ENCODE data around the gene MTHFS.
"Not testable (repeated sequence)": the region's sequence is repeated elsewhere in the genome, so short reads cannot be mapped to it uniquely, and the experiment has no call there.

The MTHFS gene

DNA sequence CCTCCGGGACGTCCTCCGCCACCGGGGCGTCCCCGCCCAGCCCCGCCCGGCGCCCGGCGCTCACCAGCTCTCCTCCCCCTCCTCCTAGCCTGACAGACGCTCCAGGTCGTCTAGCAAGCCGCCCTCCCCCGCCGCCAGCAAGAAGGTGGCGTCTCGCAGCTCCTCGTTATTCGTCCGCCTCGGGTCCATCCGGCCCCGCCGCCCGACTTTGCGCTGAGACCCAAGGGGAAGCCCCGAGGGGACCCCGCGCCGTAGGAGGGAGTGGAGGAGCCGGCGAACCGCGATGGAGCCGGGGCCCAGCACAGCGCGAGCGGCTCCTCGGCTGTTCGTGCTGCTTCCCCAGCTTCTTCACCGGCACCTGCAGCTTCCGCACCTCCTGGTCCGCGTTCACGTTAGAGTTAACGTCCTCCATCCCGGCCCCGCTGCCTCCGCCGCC is 26.3 kb upstream of the MTHFS start:
- DNase-seq (ENCODE audit: low spot score), result peak; percentile 84
- TF ChIP-seq, protein P1, sequence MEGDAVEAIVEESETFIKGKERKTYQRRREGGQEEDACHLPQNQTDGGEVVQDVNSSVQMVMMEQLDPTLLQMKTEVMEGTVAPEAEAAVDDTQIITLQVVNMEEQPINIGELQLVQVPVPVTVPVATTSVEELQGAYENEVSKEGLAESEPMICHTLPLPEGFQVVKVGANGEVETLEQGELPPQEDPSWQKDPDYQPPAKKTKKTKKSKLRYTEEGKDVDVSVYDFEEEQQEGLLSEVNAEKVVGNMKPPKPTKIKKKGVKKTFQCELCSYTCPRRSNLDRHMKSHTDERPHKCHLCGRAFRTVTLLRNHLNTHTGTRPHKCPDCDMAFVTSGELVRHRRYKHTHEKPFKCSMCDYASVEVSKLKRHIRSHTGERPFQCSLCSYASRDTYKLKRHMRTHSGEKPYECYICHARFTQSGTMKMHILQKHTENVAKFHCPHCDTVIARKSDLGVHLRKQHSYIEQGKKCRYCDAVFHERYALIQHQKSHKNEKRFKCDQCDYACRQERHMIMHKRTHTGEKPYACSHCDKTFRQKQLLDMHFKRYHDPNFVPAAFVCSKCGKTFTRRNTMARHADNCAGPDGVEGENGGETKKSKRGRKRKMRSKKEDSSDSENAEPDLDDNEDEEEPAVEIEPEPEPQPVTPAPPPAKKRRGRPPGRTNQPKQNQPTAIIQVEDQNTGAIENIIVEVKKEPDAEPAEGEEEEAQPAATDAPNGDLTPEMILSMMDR (IDR thresholded peaks at IDR 0.05; ENCODE audit: extremely low read depth, insufficient read depth, missing control alignments), result no peak
- in situ Hi-C loops (cut with MboI; ENCODE audit: low pct_unique_long_range_greater_than_20kb, low sequenced_read_pairs, unreplicated experiment), result no loop called here

DNA sequence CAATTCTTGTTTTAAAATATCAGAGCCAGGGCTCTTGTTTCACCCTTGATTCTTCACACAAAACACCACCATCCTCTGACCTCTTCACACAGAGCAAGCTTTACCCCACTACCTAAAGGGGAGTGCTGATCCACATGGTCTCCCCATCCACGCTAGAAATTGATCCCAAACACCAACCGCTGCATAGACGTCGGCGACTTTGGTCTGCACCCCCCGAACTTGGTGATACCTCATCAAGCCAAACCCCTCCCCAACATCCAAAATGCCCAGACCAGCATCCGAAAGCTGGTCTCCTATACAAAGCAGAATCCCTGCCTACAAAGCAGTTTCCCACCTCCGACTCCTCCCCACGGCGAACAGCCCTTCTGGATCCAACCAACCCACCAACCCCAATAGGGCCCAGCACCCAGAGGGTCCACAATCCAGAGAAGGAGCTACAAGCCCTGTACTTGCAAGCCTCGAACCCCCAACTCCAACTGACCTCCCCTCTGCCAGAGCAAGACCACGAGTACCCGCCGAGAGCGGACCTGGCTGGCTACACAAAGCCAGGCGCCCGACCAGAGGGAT is 25.8 kb upstream of the MTHFS start:
- in situ Hi-C loops (cut with MboI; ENCODE audit: low pct_unique_long_range_greater_than_20kb, low sequenced_read_pairs, unreplicated experiment), result no loop called here
- TF ChIP-seq, protein P1 (IDR thresholded peaks at IDR 0.05; ENCODE audit: extremely low read depth, insufficient read depth, missing control alignments), result no peak
- DNase-seq (ENCODE audit: low spot score), result no peak

DNA sequence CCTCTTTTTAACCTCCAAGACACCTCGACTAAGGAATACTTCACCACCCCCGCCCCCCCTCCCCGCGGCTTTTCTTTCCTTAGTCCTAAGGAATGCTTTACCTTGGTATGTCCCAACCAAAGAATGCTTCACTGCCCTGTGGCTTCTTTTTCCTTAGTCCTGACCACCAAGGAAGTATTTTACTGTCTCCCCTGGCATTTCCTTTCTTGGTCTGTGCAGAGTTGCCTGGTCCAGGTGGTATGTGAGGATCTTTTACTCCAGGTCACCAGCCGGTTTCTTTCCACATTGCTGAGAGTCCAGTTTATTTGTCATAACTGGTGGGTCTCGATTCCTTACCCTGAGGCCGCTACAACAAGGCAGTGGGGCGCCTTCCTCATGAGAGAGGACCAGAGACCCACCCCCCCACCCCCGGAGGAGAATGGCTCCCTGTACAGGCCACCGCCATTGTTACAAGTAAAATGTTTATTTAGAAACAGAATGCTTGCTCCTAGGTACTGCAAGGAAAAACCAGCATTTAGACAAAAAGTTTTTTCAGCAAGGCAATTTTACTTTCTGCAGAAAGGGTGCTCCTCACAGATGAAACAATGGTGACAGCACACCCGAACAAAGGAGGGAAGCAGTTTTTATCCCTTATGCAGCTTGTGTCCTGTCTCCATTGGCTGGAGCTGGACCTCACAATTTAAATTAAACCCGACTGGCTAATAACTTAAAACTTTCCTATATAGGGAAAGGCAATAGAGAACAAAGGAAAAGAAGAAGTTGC is 23.1 kb upstream of the MTHFS start:
- TF ChIP-seq, protein P1 (IDR thresholded peaks at IDR 0.05; ENCODE audit: extremely low read depth, insufficient read depth, missing control alignments), result no peak
- no peak for DNase-seq (ENCODE audit: low spot score)
- in situ Hi-C loops (cut with MboI; ENCODE audit: low pct_unique_long_range_greater_than_20kb, low sequenced_read_pairs, unreplicated experiment), result no loop called here

DNA sequence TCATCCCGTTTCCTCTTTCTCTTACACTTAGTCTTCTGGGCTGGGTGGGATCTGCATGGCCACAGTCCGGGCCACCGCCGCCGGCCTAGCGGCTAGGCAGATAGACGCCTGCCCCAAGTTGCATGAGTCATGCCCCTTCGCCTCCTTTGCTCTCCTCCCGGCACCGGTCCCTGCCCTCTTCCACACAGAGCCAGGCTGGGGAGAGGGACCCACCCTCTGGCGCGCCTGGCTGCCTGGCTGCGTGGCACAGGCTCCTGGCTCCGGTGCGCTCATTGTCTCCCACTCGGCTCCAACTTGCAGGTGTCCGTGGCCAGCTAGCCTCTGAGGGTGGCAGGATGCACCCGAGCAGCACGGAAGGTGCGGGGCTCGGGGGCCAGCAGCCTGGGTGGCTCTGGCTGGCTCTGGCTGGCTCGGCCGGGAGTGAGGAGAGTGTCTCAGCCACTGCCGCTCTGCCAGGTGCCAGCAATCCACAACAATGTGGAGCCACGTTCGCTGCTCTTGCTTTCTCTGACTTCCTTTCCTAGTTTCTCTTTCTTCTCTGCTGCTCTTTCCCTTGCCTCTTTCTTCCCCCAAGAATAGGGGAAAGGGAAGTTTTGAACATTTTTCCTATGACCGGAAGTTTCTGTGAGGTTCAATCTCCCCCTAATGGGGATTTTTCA is 22.4 kb upstream of the MTHFS start:
- TF ChIP-seq, protein P1 (IDR thresholded peaks at IDR 0.05; ENCODE audit: extremely low read depth, insufficient read depth, missing control alignments), result no peak
- DNase-seq (ENCODE audit: low spot score), result no peak

DNA sequence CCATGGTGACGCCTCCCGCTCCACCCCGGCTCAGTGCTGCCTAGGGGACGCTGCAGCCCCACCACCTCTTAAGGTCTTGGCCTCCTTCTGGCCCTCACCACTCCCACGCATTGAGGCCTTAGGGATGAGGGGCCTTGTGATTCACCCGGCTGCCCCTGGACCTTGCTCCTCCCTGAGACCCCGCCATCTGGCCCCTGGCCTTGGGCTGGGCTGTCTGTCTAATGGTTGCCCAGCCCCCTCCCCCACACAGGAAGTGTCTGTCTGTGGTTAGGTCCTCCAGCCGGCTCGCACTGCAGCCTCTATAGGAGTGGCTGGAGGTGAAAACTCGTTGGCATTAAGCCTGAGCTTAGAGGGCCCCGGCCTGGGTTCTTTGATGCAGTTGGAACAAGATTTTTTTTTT is 21.5 kb upstream of the MTHFS start:
- TF ChIP-seq, protein P1 (IDR thresholded peaks at IDR 0.05; ENCODE audit: extremely low read depth, insufficient read depth, missing control alignments), result no peak
- in situ Hi-C loops (cut with MboI; ENCODE audit: low pct_unique_long_range_greater_than_20kb, low sequenced_read_pairs, unreplicated experiment), result no loop called here
- DNase-seq (ENCODE audit: low spot score), result no peak

More for the DNA sequence above, 22.4 kb upstream of the MTHFS start:
- in situ Hi-C loops (cut with MboI; ENCODE audit: low pct_unique_long_range_greater_than_20kb, low sequenced_read_pairs, unreplicated experiment), result no loop called here

DNA sequence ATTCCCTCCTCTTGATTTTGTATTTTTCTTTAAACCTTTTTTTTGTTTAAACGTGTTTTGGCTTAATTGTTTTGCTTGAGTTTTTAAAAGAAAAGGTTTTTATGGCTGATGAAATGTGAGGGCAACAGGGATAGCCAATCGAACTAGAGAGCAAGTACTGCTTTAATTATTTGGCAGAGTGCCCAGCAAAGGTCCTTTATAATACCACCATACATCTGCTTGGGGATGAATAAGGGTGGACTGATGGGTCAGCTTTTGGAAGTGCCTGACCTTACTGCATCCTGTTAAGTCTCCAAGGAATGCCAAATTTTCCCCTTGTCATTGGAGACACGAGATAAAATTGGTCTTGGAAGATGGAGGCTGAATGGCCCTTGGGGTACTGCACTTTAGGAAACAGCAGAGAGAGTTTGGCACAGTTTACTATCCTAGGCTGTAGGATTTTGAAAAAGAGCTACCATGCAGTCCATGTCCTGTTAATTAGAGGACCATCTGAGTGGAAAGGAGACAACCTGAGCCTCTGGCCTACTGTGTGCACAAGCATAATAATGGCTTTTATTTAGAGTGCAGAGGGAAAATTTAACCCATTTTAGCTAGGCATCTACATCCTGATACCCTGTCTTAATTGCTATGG is 19.8 kb upstream of the MTHFS start:
- in situ Hi-C loops (cut with MboI; ENCODE audit: low pct_unique_long_range_greater_than_20kb, low sequenced_read_pairs, unreplicated experiment), result no loop called here
- TF ChIP-seq, protein P1 (IDR thresholded peaks at IDR 0.05; ENCODE audit: extremely low read depth, insufficient read depth, missing control alignments), result no peak
- no peak for DNase-seq (ENCODE audit: low spot score)

DNA sequence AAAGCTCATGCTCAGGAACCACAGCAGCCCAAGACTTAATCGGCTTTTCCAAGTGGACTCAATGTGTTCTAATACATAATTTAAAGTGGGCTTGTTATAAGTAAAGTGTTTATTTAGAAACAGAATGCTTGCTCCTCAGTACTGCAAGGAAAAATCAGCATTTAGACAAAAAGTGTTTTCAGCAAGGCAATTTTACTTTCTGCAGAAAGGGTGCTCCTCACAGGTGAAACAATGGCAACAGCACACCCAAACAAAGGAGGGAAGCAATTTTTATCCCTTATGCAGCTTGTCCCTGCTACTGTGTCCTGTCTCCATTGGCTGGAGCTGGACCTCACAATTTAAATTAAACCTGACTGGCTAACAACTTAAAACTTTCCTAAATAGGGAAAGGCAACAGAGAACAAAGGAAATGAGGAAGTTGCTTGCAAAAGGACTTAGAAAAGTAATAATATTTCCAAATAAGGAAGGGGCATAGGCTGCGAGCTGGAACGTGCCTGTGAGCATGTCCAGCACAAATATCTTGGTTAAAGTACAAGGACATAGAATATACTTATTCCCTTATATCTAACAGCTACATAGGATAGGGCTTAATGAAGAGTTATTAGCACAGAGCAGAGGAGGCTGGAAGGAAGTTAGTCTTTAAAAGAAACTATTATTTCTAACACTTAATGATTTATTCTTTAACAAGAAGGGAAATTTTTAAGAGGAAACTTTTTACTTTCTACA is 19.1 kb upstream of the MTHFS start:
- DNase-seq (ENCODE audit: low spot score); in situ Hi-C loops (cut with MboI; ENCODE audit: low pct_unique_long_range_greater_than_20kb, low sequenced_read_pairs, unreplicated experiment): not testable (repeated sequence)
